Liver (tissue), 9 donors: Measurements from ENCODE around the gene AK1. TPM values are rescaled to one million over a fixed set of nuclear protein-coding genes. Genes with fewer than 3 reads are reported as not detected.
"Not testable (repeated sequence)": the region's sequence is repeated elsewhere in the genome, so short reads cannot be mapped to it uniquely, and the experiment has no call there.

Experiments
- DNase-seq: peaks from one replicate; pipeline ENCODE4 v3.0.0-alpha.2; 2017; ENCODE audit warnings: low spot score
- H3K27ac ChIP-seq, 2 donors: one replicate each; pipeline ENCODE4 v1.7.0; 2013; ENCODE audit warnings: inconsistent platforms in 2 of 2, low read length in 2 of 2, control low read depth in 1 of 2, low read depth in 1 of 2, mild to moderate bottlenecking in 1 of 2
- H3K27me3 ChIP-seq, 4 donors: one replicate each; pipeline versions ENCODE4 v1.6.1 to v1.7.0; 2013; ENCODE audit warnings: low read length in 3 of 4, inconsistent platforms in 1 of 4, mild to moderate bottlenecking in 1 of 4, moderate library complexity in 1 of 4; ENCODE audit not compliant: control insufficient read depth in 4 of 4, insufficient read depth in 4 of 4
- H3K36me3 ChIP-seq, 4 donors: one replicate each; pipeline versions ENCODE4 v1.6.1 to v1.7.0; 2013; ENCODE audit warnings: low read length in 3 of 4, mild to moderate bottlenecking in 3 of 4, low read depth in 1 of 4, moderate library complexity in 1 of 4; ENCODE audit not compliant: control insufficient read depth in 4 of 4, insufficient read depth in 3 of 4
- H3K4me1 ChIP-seq, 4 donors: one replicate each; pipeline versions ENCODE4 v1.6.1 to v1.7.0; 2013; ENCODE audit warnings: low read length in 3 of 4, mild to moderate bottlenecking in 3 of 4, moderate library complexity in 1 of 4; ENCODE audit not compliant: control insufficient read depth in 4 of 4, insufficient read depth in 4 of 4
- H3K4me3 ChIP-seq, 3 donors: one replicate each; pipeline versions ENCODE4 v1.6.1 to v1.7.0; 2013; ENCODE audit warnings: low read length in 3 of 3, control low read depth in 1 of 3, low read depth in 1 of 3, mild to moderate bottlenecking in 1 of 3
- H3K9ac ChIP-seq, 2 donors: one replicate each; pipeline ENCODE4 v1.7.0; 2013; ENCODE audit warnings: low read length in 2 of 2, mild to moderate bottlenecking in 2 of 2, moderate library complexity in 2 of 2, control low read depth in 1 of 2, low read depth in 1 of 2
- H3K9me3 ChIP-seq, 4 donors: one replicate each; pipeline versions ENCODE4 v1.6.1 to v1.7.0; 2013; ENCODE audit warnings: low read length in 3 of 4; ENCODE audit not compliant: control insufficient read depth in 4 of 4
- EGR1 ChIP-seq, 2 donors: IDR thresholded peaks; 2 replicates each; pipeline ENCODE4 v1.6.1; 2016 to 2018; ENCODE audit warnings: antibody characterized with exemption in 2 of 2, low read depth in 2 of 2
- FOXA1 ChIP-seq: IDR thresholded peaks from 2 replicates; pipeline ENCODE4 v1.6.1; 2016; ENCODE audit warnings: antibody characterized with exemption
- FOXA2 ChIP-seq: IDR thresholded peaks from 2 replicates; pipeline ENCODE4 v1.6.1; 2016; ENCODE audit warnings: antibody characterized with exemption
- HNF4A ChIP-seq, 2 donors: conservative IDR thresholded peaks; 2 replicates each; pipeline ENCODE4 v1.6.1; 2016; ENCODE audit warnings: antibody characterized with exemption in 2 of 2, mild to moderate bottlenecking in 2 of 2
- JUND ChIP-seq, 2 donors: IDR thresholded peaks; 2 replicates each; pipeline ENCODE4 v1.6.1; 2016; ENCODE audit warnings: antibody characterized with exemption in 2 of 2
- NR2F2 ChIP-seq: IDR thresholded peaks from 2 replicates; pipeline ENCODE4 v1.6.1; 2016; ENCODE audit warnings: antibody characterized with exemption
- RAD21 ChIP-seq, 2 donors: IDR thresholded peaks; 2 replicates each; pipeline ENCODE4 v1.6.1; 2016; ENCODE audit warnings: antibody characterized with exemption in 2 of 2, mild to moderate bottlenecking in 2 of 2
- RXRA ChIP-seq, 2 donors: IDR thresholded peaks; 2 replicates each; pipeline ENCODE4 v1.6.1; 2017 to 2018; ENCODE audit warnings: antibody characterized with exemption in 2 of 2, mild to moderate bottlenecking in 1 of 2
- SP1 ChIP-seq: IDR thresholded peaks from 2 replicates; pipeline ENCODE4 v1.6.1; 2018; ENCODE audit warnings: antibody characterized with exemption, mild to moderate bottlenecking
- YY1 ChIP-seq: IDR thresholded peaks from 2 replicates; pipeline ENCODE4 v1.6.1; 2016; ENCODE audit warnings: antibody characterized with exemption, mild to moderate bottlenecking
- WGBS: extraction: QIAGEN DNeasy Blood & Tissue Kit; methylation state at CpG from one replicate; pipeline ENCODE4 v1.1.7; 2013; 5-methylcytosine and 5-hydroxymethylcytosine counted together
- polyA plus RNA-seq, 2 donors: library from polyadenylated mRNA; stranded (reverse) in 1 of 2; unstranded in 1 of 2; fragments of 200-250 nt in 1 of 2; fragments of >200 nt in 1 of 2; fragmentation: Nextera tagmentation in 1 of 2; extraction: Ambion mirVana in 1 of 2; gene quantifications; one replicate each; pipeline versions ENCODE4 v1.2.1 to v1.2.3, GENCODE V29; 2013 to 2015
- total RNA-seq, 2 donors: library from RNA; depleted of rRNA; stranded (reverse); fragments of >200 nt; gene quantifications; one replicate each; pipeline ENCODE4 v1.2.3, GENCODE V29; 2014
- TF ChIP-seq, protein P1 (sequence below): IDR thresholded peaks from 2 replicates; pipeline ENCODE4 v1.6.1; 2016; ENCODE audit warnings: antibody characterized with exemption, mild to moderate bottlenecking
- TF ChIP-seq, protein P2 (sequence below): IDR thresholded peaks from 2 replicates; pipeline ENCODE4 v1.6.1; 2016; ENCODE audit warnings: antibody characterized with exemption
- TF ChIP-seq, protein P3 (sequence below): IDR thresholded peaks from 2 replicates; pipeline ENCODE4 v1.6.1; 2016; ENCODE audit warnings: antibody characterized with exemption
- TF ChIP-seq, protein P4 (sequence below): fragments of 150-350 bp; IDR thresholded peaks from 2 replicates; pipeline ENCODE4 v1.5.1; 2017; ENCODE audit warnings: improper control_type of control experiment, low read depth, low read length; ENCODE audit not compliant: missing input control
- TF ChIP-seq, protein P5 (sequence below): IDR thresholded peaks from 2 replicates; pipeline ENCODE4 v1.6.1; 2016; ENCODE audit warnings: antibody characterized with exemption
- donor health status: healthy.
- donor health status: healthy.
- donor health status: healthy.
- donor health status: healthy.
- donor health status: healthy.

The AK1 gene
- total and polyA plus RNA-seq, 4 donors: 10.6 to 78.3 (median 29.6) TPM

DNA sequence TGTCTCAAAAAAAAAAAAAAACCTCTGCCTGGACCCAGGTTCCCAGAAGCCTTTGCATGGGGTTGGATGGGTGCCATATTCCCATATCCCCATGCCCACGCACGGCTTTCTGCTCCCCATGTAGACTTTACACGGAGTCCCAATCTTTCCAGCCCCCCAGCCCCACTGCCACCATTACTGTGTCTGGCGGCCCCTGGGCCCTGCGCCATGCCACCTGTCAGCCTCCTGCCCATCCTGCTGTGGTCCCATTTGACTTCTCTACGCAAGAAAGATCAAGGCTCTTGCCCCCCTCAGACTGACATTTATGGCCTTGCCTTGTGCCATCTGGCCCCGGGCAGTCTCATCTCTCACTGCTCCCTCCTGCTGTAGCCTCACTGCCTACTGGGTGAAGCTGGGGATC, 6.5 kb upstream of the AK1 start:
- TF ChIP-seq, protein P1, sequence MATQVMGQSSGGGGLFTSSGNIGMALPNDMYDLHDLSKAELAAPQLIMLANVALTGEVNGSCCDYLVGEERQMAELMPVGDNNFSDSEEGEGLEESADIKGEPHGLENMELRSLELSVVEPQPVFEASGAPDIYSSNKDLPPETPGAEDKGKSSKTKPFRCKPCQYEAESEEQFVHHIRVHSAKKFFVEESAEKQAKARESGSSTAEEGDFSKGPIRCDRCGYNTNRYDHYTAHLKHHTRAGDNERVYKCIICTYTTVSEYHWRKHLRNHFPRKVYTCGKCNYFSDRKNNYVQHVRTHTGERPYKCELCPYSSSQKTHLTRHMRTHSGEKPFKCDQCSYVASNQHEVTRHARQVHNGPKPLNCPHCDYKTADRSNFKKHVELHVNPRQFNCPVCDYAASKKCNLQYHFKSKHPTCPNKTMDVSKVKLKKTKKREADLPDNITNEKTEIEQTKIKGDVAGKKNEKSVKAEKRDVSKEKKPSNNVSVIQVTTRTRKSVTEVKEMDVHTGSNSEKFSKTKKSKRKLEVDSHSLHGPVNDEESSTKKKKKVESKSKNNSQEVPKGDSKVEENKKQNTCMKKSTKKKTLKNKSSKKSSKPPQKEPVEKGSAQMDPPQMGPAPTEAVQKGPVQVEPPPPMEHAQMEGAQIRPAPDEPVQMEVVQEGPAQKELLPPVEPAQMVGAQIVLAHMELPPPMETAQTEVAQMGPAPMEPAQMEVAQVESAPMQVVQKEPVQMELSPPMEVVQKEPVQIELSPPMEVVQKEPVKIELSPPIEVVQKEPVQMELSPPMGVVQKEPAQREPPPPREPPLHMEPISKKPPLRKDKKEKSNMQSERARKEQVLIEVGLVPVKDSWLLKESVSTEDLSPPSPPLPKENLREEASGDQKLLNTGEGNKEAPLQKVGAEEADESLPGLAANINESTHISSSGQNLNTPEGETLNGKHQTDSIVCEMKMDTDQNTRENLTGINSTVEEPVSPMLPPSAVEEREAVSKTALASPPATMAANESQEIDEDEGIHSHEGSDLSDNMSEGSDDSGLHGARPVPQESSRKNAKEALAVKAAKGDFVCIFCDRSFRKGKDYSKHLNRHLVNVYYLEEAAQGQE: no peak
- TF ChIP-seq, protein P2, sequence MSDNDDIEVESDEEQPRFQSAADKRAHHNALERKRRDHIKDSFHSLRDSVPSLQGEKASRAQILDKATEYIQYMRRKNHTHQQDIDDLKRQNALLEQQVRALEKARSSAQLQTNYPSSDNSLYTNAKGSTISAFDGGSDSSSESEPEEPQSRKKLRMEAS: no peak
- TF ChIP-seq NR2F2 (no peak), YY1 (no peak), EGR1 (IDR thresholded peaks at IDR 0.05; ENCODE audit: low read depth in 2 of 2) (no peak), RXRA (IDR thresholded peaks at IDR 0.05) (no peak), FOXA1 (no peak), SP1 (no peak), HNF4A (conservative IDR thresholded peaks at IDR 0.05) (no peak), RAD21 (IDR thresholded peaks at IDR 0.05) (no peak), JUND (IDR thresholded peaks at IDR 0.05) (no peak), FOXA2 (no peak)
- TF ChIP-seq, protein P3, sequence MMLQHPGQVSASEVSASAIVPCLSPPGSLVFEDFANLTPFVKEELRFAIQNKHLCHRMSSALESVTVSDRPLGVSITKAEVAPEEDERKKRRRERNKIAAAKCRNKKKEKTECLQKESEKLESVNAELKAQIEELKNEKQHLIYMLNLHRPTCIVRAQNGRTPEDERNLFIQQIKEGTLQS: no peak
- TF ChIP-seq, protein P4, sequence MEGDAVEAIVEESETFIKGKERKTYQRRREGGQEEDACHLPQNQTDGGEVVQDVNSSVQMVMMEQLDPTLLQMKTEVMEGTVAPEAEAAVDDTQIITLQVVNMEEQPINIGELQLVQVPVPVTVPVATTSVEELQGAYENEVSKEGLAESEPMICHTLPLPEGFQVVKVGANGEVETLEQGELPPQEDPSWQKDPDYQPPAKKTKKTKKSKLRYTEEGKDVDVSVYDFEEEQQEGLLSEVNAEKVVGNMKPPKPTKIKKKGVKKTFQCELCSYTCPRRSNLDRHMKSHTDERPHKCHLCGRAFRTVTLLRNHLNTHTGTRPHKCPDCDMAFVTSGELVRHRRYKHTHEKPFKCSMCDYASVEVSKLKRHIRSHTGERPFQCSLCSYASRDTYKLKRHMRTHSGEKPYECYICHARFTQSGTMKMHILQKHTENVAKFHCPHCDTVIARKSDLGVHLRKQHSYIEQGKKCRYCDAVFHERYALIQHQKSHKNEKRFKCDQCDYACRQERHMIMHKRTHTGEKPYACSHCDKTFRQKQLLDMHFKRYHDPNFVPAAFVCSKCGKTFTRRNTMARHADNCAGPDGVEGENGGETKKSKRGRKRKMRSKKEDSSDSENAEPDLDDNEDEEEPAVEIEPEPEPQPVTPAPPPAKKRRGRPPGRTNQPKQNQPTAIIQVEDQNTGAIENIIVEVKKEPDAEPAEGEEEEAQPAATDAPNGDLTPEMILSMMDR: no peak
- TF ChIP-seq, protein P5, sequence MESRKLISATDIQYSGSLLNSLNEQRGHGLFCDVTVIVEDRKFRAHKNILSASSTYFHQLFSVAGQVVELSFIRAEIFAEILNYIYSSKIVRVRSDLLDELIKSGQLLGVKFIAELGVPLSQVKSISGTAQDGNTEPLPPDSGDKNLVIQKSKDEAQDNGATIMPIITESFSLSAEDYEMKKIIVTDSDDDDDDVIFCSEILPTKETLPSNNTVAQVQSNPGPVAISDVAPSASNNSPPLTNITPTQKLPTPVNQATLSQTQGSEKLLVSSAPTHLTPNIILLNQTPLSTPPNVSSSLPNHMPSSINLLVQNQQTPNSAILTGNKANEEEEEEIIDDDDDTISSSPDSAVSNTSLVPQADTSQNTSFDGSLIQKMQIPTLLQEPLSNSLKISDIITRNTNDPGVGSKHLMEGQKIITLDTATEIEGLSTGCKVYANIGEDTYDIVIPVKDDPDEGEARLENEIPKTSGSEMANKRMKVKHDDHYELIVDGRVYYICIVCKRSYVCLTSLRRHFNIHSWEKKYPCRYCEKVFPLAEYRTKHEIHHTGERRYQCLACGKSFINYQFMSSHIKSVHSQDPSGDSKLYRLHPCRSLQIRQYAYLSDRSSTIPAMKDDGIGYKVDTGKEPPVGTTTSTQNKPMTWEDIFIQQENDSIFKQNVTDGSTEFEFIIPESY: no peak
- H3K4me3 ChIP-seq: no peak overlapping the region
- H3K36me3 ChIP-seq: peaks cover 7 to 21% (median 13%) of the 10 kb centered on the region in 4 donors
- no peak for DNase-seq
- H3K9ac ChIP-seq: no peak overlapping the region
- no peaks in the 10 kb centered on the region for H3K9me3 ChIP-seq
- no peaks in the 10 kb centered on the region for H3K4me1 ChIP-seq
- no peaks in the 10 kb centered on the region for H3K27me3 ChIP-seq
- 86% methylated on average over 7 of the region's 7 CpGs for WGBS
- H3K27ac ChIP-seq: no peak overlapping the region

DNA sequence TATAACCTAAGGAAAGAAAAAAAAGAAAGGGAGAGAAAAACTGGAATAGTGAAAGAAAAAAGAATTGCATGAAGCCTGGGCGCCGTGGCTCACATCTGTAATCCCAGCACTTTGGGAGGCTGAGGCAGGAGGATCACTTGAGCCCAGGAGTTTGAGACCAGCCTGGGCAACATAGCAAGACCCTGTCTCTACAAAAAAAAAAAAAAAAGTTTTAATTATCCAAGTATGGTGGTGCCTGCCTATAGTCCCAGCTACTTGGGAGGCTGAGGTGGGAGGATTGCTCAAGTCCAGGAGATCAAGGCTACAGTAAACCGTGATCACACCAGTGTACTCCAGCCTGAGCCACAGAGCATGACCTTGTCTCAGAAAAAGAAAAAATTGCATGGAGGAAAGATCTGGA, 4.2 kb upstream of the AK1 start:
- H3K4me3 ChIP-seq, DNase-seq, H3K9me3 ChIP-seq, H3K27ac ChIP-seq, H3K36me3 ChIP-seq, H3K9ac ChIP-seq, H3K27me3 ChIP-seq: not testable (repeated sequence)
- peaks cover 3 to 14% (median 11%) of the 10 kb centered on the region in 4 donors for H3K4me1 ChIP-seq
- 82% methylated on average over 3 of the region's 3 CpGs for WGBS
